SK-N-SH treated with all-trans-retinoic acid at 6 μM for 48 hours (cell line): ENCODE data around the gene CLHC1.

Experiments used
- ARNTL ChIP-seq: fragments of 450-650 bp; formaldehyde crosslinking; IDR thresholded peaks from 2 replicates; pipeline ENCODE4 v1.5.0; 2020; ENCODE audit warnings: low read depth, mild to moderate bottlenecking, moderate library complexity, borderline replicate concordance
- CREB5 ChIP-seq: fragments of 250-450 bp; sonication (Bioruptor Pico); IDR thresholded peaks from 2 replicates; pipeline ENCODE4 v1.5.1; 2020; ENCODE audit warnings: low read depth, mild to moderate bottlenecking, moderate library complexity
- CSDC2 ChIP-seq: fragments of 250-450 bp; sonication (Bioruptor Pico); IDR thresholded peaks from 2 replicates; pipeline ENCODE4 v1.5.0; 2020; ENCODE audit warnings: mild to moderate bottlenecking, moderate library complexity
- RARB ChIP-seq: fragments of 250-450 bp; sonication (Bioruptor Pico); IDR thresholded peaks from 2 replicates; pipeline ENCODE4 v1.8.0; 2021; ENCODE audit warnings: mild to moderate bottlenecking, moderate library complexity
- SNAI2 ChIP-seq: fragments of 250-450 bp; sonication (Bioruptor Pico); IDR thresholded peaks from 2 replicates; pipeline ENCODE4 v1.5.0; 2020; ENCODE audit warnings: mild to moderate bottlenecking, moderate library complexity
- ZFP3 ChIP-seq: fragments of 250-450 bp; sonication (Bioruptor Pico); IDR thresholded peaks from 2 replicates; pipeline ENCODE4 v1.5.0; 2020; ENCODE audit warnings: mild to moderate bottlenecking, moderate library complexity
- ZFP30 ChIP-seq: fragments of 450-650 bp; formaldehyde crosslinking; IDR thresholded peaks from 2 replicates; pipeline ENCODE4 v1.5.0; 2022; ENCODE audit warnings: mild to moderate bottlenecking, moderate library complexity
- ZNF565 ChIP-seq: fragments of 450-650 bp; formaldehyde crosslinking; conservative IDR thresholded peaks from 2 replicates; pipeline ENCODE4 v1.5.0; 2020; ENCODE audit warnings: low read depth, mild to moderate bottlenecking, moderate library complexity
- ZNF70 ChIP-seq: fragments of 450-650 bp; formaldehyde crosslinking; IDR thresholded peaks from 2 replicates; pipeline ENCODE4 v1.5.0; 2020; ENCODE audit warnings: mild to moderate bottlenecking, moderate library complexity
- ZNF8 ChIP-seq: fragments of 450-650 bp; formaldehyde crosslinking; IDR thresholded peaks from 2 replicates; pipeline ENCODE4 v1.5.0; 2020; ENCODE audit warnings: mild to moderate bottlenecking, moderate library complexity

GRCh38 chr2:55159752-55160151 lies 72.3 kb downstream of the CLHC1 start:
- TF ChIP-seq ZNF70 (CRISPR knock-in tag) = no peak
- no peak for TF ChIP-seq CREB5
- no peak for TF ChIP-seq ARNTL (CRISPR knock-in tag)
- no peak for TF ChIP-seq RARB (CRISPR knock-in tag)
- TF ChIP-seq SNAI2 (CRISPR knock-in tag) = no peak
- no peak for TF ChIP-seq ZFP3 (CRISPR knock-in tag)
- TF ChIP-seq ZNF565 (CRISPR knock-in tag) = no peak
- TF ChIP-seq ZNF8 = no peak
- TF ChIP-seq ZFP30 (CRISPR knock-in tag) = no peak
- TF ChIP-seq CSDC2 (CRISPR knock-in tag) = no peak
